HG02678 (cell line): ENCODE results near the gene RADIL.

Experiments used
- ATAC-seq: cut with Tn5 transposase; IDR thresholded peaks from one replicate; pipeline ENCODE4 v1.9.1; 2021; ENCODE audit warnings: mild to moderate bottlenecking, moderate library complexity; ENCODE audit not compliant: unreplicated experiment

RADIL gene

GRCh38 chr7:4882169-4883032 is 1.1 kb downstream of the RADIL start:
- ATAC-seq: no peak

DNA sequence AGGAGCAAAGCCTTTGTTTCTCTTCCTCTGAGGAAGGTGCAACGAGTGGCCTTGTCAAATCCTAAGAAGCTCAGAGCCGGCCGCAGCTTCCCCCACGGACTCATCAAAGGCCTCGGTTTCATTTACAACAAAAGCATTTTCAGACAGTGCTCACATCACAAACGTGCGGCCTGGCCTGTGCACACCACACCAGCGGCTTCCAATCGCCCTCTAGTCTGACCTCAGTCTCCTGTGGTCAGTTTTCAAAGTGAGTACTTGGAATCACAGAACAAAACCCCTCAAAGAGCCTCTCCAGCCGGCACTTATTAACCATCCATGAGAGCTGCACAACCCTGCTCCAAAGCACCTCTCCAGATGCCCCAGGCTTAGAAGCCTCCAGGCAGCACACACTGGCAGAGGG is 3.3 kb downstream of the RADIL start:
- no peak for ATAC-seq

GRCh38 chr7:4879396-4880081 is 4.0 kb downstream of the RADIL start:
- ATAC-seq: no peak

DNA sequence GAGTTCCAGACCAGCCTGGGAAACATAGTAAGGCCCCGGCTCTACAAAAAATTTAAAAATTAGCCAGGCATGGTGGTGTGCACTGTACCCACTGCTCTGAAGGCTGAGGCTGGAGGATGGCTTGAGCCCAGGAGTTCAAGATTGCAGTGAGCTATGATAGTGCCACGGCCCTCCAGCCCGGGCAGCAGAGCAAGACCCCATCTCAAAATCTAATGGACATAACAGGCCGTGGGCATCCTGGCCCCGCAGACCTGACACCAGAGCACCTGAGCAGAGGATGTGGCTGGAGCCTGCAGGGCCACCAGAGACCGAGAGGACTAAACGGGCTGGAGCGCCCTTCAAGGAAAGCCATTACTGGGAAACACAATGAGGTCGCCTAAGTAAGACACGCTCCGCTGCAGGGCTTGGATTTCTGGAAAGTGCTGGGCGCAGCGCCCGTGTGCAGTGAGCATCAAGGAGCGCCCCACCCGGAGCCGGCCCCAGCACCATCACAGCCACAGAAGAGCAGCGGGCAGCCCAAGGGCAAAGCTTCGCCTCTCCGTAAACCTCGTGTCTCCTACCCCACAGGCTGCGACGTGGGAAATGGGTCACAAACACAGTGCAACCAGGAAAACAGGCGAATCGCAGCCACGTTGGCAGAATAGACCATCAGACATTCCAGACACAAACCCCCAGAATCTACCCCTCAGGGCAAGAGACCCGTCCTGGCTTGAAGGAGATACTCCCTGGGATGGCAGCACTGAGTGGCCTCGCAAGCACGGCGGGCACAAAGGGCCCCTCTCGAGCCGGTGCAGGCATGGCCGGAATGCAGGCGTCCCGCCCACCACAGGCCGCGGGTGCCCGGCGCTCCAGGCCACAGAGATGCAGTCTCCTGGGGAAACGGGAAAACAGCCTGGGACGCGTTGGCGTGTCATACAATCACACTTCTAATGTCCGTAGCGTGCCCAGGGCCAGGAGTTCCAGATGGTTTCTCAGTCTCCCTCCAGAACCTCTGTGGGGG is 4.9 kb downstream of the RADIL start:
- no peak for ATAC-seq

DNA sequence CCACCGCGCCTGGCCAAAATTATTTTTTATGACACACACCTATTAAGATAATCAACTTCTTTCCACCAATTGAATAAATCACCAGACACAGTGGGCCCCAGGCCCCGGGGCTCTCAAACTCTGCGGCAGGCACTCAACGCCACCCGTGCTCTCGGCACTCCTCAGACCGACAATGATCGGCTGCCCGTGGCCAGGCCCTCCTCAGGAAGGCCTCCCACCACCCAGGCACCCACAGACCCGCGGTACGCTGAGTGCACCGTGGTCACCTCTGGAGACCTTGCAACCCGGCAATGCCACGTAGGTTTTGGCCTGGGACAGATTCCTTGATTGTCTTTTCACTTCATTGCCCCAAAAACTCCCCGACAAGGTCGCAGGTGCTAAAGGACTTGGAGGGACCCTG is 6.9 kb downstream of the RADIL start:
- ATAC-seq: no peak

DNA sequence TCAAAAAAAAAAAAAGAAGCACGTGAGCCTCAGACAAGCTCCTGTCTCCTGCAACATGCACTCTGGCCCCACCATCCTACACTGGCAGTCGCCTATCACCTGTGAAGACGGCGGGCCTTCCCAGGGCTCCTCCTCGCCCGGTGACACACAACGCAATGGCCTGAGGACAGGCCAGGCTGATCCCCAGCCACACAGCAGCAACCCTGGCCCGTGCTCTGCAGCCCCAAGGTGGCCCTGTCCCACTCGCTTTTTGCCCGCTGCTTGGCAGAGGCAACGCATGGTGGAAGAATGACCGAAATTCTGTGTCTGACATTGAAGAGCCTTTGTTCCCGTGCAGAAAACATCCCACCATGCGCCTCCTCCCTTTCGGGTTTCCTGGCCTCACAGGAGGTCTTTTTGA is 8.1 kb downstream of the RADIL start:
- ATAC-seq: no peak

- ATAC-seq: no peak
Observed at GRCh38 chr7:4873071-4873944, 10.2 kb downstream of the RADIL start.

- ATAC-seq: no peak
Observed at GRCh38 chr7:4871930-4872675, 11.4 kb downstream of the RADIL start.

DNA sequence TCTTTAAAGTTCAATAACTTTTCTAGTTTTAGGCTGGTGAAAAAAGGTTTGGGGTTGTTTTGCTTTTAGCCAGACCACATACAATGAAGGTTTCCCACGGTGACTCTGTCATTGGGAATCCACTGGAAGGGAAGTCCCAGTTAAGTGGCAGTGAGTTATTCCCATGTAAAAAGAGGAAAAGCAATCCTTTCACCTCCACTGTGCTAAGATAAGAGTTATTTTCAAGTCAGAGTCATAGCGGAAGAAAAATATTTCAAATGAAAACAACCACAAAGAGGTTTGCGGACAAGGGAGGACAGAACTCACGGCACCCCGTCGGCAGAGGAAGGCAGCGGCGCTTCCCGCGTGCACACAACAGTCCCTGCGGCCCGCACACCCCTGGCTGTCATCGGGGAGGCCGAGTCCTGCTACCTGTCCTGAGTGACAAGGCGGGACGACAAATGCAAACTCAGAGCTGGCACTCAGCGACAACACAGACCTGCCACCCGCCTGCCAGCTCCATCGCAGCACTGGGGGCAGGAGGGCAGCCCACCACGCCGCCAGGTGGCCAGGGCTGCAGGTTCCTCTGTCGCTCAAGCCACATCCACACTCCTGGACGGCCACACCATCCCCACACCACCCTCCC is 12.3 kb downstream of the RADIL start:
- ATAC-seq: no peak

- ATAC-seq: no peak
Observed at GRCh38 chr7:4868493-4868892, 15.0 kb downstream of the RADIL start.

GRCh38 chr7:4866528-4867496 is 16.7 kb downstream of the RADIL start:
- no peak for ATAC-seq

GRCh38 chr7:4862156-4862555 is 21.4 kb downstream of the RADIL start:
- ATAC-seq: no peak

- no peak for ATAC-seq
Observed at GRCh38 chr7:4861673-4862072, 21.8 kb downstream of the RADIL start, which contains the start of gene PAPOLB. Gene PAPOLB (minus strand): TSS chr7:4862030. CDS start chr7:4861810, 220 bp downstream.

- no peak for ATAC-seq
Observed at GRCh38 chr7:4861227-4861626, 22.3 kb downstream of the RADIL start.

GRCh38 chr7:4857189-4857588 is 26.3 kb downstream of the RADIL start:
- no peak for ATAC-seq

GRCh38 chr7:4856336-4857057 is 27.0 kb downstream of the RADIL start:
- ATAC-seq: no peak

GRCh38 chr7:4854916-4855315 is 28.6 kb downstream of the RADIL start:
- ATAC-seq: no peak
